ENCODE measurements around the gene CX3CL1.
"Not testable (repeated sequence)": the region's sequence is repeated elsewhere in the genome, so short reads cannot be mapped to it uniquely, and the experiment has no call there.

The CX3CL1 gene

DNA sequence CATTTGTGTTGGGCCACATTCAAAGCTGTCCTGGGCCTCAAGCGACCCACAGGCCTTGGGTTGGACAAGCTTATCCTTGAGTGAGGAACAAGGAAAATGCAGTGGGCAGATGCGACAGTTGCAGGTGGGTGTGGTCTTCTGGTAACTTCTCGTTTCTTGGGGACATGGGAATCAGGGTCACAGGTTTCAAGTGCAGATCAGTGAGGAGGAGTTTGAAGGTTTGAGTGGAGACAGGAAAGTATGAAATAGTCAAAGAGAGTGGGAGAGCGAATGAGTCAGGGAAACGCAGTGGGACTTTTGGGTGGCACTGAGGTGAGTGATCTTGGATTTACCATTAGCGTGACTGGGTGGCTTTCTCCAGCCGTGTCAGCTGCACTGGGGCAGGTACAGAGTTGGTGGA is 29.1 kb upstream of the CX3CL1 start:
- no peaks in the 10 kb centered on the region for H3K9me3 ChIP-seq (ENCODE audit: control insufficient read depth, low read length)
- WGBS, 2 experiments = 94% methylated on average over 7 of the region's 7 CpGs
- H3K36me3 ChIP-seq (ENCODE audit: control insufficient read depth, insufficient read depth, low read length) = no peaks in the 10 kb centered on the region
- no peaks in the 10 kb centered on the region for H3K27me3 ChIP-seq (ENCODE audit: control insufficient read depth, insufficient read depth, low read length, poor library complexity, severe bottlenecking)
- no peak overlapping the region for H3K27ac ChIP-seq (ENCODE audit: insufficient read depth, low read depth, low read length, poor library complexity, severe bottlenecking)
- H3K4me1 ChIP-seq (ENCODE audit: control insufficient read depth, insufficient read depth, low read length) = no peaks in the 10 kb centered on the region
- H3K4me3 ChIP-seq (ENCODE audit: insufficient read depth, low read depth, low read length) = no peak overlapping the region

DNA sequence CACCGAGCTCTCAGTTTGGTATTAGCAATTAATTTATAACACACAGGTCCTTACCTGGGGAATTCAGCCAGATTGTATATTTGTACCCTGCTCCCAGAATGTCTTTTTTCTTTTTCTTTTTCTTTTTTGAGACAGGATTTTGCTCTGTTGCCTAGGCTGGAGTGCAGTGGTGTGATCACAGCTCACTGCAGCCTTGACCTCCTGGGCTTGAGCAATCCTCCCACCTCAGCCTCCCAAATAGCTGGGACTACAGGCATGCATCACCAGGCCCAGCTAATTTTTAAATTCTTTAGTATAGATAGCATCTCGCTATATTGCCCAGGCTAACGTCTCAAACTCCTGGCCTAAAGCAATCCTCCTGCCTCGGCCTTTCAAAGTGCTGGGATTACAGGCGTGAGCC is 28.2 kb upstream of the CX3CL1 start:
- WGBS, 2 experiments = 90 to 91% methylated on average over 5 of the region's 5 CpGs

DNA sequence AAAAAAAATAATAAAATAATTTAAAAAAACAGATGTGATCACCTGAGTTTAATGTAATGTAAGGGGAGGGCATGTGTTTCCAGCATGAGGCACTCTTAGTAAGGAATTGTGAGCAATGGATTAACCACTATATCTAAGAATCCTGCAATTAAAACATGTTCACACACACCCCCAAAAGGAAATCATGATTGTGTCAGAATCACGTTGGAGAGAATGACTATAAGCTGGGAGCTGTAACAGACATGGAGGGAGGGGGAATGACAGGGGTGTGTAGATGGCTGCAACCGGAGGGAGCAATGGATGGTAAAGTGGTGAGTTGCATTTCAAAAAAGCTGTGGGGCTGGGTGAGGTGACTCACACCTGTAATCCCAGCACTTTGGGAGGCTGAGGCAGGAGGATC is 27.3 kb upstream of the CX3CL1 start:
- Histone ChIP-seq H3K4me3 (ENCODE audit: insufficient read depth, low read depth, low read length) (no peak overlapping the region), H3K27ac (ENCODE audit: insufficient read depth, low read depth, low read length, poor library complexity, severe bottlenecking) (no peak overlapping the region), H3K9me3 (ENCODE audit: control insufficient read depth, low read length) (no peaks in the 10 kb centered on the region), H3K4me1 (ENCODE audit: control insufficient read depth, insufficient read depth, low read length) (no peaks in the 10 kb centered on the region), H3K36me3 (ENCODE audit: control insufficient read depth, insufficient read depth, low read length) (no peaks in the 10 kb centered on the region), H3K27me3 (ENCODE audit: control insufficient read depth, insufficient read depth, low read length, poor library complexity, severe bottlenecking) (no peaks in the 10 kb centered on the region)
- 72 to 81% methylated on average over 2 of the region's 2 CpGs for WGBS, 2 experiments

More for the DNA sequence above, 28.2 kb upstream of the CX3CL1 start:
- H3K27ac ChIP-seq (ENCODE audit: insufficient read depth, low read depth, low read length, poor library complexity, severe bottlenecking); H3K27me3 ChIP-seq (ENCODE audit: control insufficient read depth, insufficient read depth, low read length, poor library complexity, severe bottlenecking); H3K4me3 ChIP-seq (ENCODE audit: insufficient read depth, low read depth, low read length); H3K36me3 ChIP-seq (ENCODE audit: control insufficient read depth, insufficient read depth, low read length); H3K9me3 ChIP-seq (ENCODE audit: control insufficient read depth, low read length); H3K4me1 ChIP-seq (ENCODE audit: control insufficient read depth, insufficient read depth, low read length): not testable (repeated sequence)

DNA sequence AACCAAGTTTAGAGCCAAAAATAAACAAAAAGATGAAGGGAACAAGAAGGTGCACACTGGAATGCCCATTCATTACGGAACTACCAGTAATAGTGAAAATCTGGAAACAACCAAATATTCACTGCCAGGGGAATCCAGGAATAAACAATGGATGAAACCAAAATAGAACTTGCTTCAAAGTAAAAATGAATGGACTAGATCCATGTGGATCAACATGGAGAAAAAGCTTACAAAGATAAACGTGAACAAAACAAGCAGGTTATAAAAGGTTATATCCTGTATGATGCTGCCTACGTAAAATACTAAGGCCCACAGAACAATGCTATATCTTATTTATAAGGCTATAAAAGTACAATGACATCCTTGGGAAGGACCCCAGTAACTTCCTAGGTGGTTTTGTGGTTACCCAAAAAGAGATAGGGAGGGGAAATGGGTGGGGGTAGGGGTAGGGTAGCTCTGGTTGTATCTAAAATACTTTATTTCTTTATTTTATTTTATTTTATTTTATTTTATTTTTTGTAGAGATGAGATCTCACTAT is 26.6 kb upstream of the CX3CL1 start:
- Histone ChIP-seq H3K27ac (ENCODE audit: insufficient read depth, low read depth, low read length, poor library complexity, severe bottlenecking) (no peak overlapping the region), H3K36me3 (ENCODE audit: control insufficient read depth, insufficient read depth, low read length) (no peaks in the 10 kb centered on the region), H3K9me3 (ENCODE audit: control insufficient read depth, low read length) (no peaks in the 10 kb centered on the region), H3K4me3 (ENCODE audit: insufficient read depth, low read depth, low read length) (no peak overlapping the region), H3K4me1 (ENCODE audit: control insufficient read depth, insufficient read depth, low read length) (no peaks in the 10 kb centered on the region), H3K27me3 (ENCODE audit: control insufficient read depth, insufficient read depth, low read length, poor library complexity, severe bottlenecking) (no peaks in the 10 kb centered on the region)
- 96 to 100% methylated on average over 2 to 3 of the region's 3 CpGs for WGBS, 2 experiments

DNA sequence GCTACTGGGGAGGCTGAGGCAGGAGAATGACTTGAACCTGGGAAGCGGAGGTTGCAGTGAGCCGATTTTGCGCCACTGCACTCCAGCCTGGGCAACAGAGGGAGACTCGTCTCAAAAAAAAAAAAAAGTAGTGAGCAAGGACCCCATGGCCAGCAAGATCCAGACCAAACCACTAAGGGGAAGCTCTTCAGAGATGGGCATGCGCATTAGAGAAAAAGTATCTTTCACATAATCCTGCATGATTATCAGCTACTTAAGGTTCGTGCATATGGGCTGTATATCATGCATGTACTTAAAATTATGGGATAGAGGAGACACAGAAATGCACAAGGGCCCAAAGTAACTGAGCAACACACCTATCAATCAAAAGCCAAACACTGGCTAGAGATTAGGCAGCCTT is 24.4 kb upstream of the CX3CL1 start:
- 83 to 94% methylated on average over 6 of the region's 6 CpGs for WGBS, 2 experiments
- H3K27ac ChIP-seq (ENCODE audit: insufficient read depth, low read depth, low read length, poor library complexity, severe bottlenecking) = no peak overlapping the region
- H3K27me3 ChIP-seq (ENCODE audit: control insufficient read depth, insufficient read depth, low read length, poor library complexity, severe bottlenecking) = no peaks in the 10 kb centered on the region
- no peaks in the 10 kb centered on the region for H3K9me3 ChIP-seq (ENCODE audit: control insufficient read depth, low read length)
- no peaks in the 10 kb centered on the region for H3K36me3 ChIP-seq (ENCODE audit: control insufficient read depth, insufficient read depth, low read length)
- no peaks in the 10 kb centered on the region for H3K4me1 ChIP-seq (ENCODE audit: control insufficient read depth, insufficient read depth, low read length)
- no peak overlapping the region for H3K4me3 ChIP-seq (ENCODE audit: insufficient read depth, low read depth, low read length)

DNA sequence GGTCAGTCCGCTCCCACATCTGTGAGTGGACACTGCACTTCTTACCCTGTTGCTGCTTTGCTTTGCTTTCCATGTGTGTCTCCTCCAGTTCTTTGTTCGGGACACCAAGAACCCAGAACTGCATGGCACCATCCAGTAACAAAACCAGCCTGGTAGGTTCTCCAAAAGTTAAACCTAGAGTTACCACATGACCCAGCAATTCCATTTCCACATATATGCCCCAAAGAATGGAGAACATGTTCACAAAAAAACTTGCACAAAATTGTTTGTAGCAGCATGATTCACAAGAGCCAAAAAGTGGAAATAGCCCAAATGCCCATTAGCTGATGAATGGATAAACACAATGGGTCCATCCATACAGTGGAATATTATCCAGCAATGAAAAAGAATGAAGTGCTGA is 24.0 kb upstream of the CX3CL1 start:
- H3K9me3 ChIP-seq (ENCODE audit: control insufficient read depth, low read length) = no peaks in the 10 kb centered on the region
- no peak overlapping the region for H3K4me3 ChIP-seq (ENCODE audit: insufficient read depth, low read depth, low read length)
- WGBS, 2 experiments = 92% methylated on average over 2 of the region's 2 CpGs

DNA sequence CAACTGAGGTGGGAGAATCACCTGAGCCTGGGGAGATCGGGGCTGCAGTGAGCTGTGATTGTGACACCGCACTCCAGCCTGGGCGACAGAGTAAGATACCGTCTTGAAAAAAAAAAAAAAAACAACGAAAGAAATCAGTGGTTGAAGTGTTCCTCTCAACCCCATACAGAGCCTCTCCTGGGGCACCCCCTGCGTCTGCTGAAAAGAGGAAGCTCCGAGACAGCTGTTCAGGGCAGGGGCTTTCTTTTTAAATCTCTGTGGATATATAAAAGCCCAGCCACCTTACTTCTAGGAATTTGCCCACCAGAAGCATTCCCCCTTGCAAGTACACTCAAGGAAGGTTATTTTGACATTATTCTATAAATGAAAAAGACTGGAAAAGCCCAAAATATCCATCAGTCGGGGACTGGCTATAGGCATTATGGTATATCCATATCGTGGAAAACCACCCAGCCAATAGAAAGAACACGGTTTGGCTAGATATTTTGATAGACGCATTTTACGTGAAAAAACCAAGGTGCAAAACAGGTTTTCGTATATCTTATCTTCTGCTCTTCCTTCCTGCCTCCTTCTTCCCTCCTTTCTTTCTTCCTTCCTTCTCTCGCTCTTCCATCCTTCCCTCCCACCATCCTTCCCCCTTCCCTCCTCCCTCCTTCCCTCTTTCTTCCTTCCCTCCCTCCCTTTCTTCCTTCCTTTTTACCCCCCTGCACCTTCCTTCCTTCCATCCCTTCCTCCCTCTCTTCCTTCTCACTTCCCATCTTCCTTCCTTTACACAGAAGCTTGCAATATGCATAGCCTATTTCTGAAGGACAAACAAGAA is 22.9 kb upstream of the CX3CL1 start:
- H3K27ac ChIP-seq (ENCODE audit: insufficient read depth, low read depth, low read length, poor library complexity, severe bottlenecking) = no peak overlapping the region
- 73 to 76% methylated on average over 14 of the region's 14 CpGs for WGBS, 2 experiments
- H3K9me3 ChIP-seq (ENCODE audit: control insufficient read depth, low read length) = no peaks in the 10 kb centered on the region
- no peak overlapping the region for H3K4me3 ChIP-seq (ENCODE audit: insufficient read depth, low read depth, low read length)
- H3K27me3 ChIP-seq (ENCODE audit: control insufficient read depth, insufficient read depth, low read length, poor library complexity, severe bottlenecking) = no peaks in the 10 kb centered on the region
- H3K36me3 ChIP-seq (ENCODE audit: control insufficient read depth, insufficient read depth, low read length) = no peaks in the 10 kb centered on the region
- H3K4me1 ChIP-seq (ENCODE audit: control insufficient read depth, insufficient read depth, low read length) = no peaks in the 10 kb centered on the region

More for the DNA sequence above, 24.0 kb upstream of the CX3CL1 start:
- Histone ChIP-seq H3K4me1 (ENCODE audit: control insufficient read depth, insufficient read depth, low read length) (no peaks in the 10 kb centered on the region), H3K36me3 (ENCODE audit: control insufficient read depth, insufficient read depth, low read length) (no peaks in the 10 kb centered on the region), H3K27me3 (ENCODE audit: control insufficient read depth, insufficient read depth, low read length, poor library complexity, severe bottlenecking) (no peaks in the 10 kb centered on the region), H3K27ac (ENCODE audit: insufficient read depth, low read depth, low read length, poor library complexity, severe bottlenecking) (no peak overlapping the region)

DNA sequence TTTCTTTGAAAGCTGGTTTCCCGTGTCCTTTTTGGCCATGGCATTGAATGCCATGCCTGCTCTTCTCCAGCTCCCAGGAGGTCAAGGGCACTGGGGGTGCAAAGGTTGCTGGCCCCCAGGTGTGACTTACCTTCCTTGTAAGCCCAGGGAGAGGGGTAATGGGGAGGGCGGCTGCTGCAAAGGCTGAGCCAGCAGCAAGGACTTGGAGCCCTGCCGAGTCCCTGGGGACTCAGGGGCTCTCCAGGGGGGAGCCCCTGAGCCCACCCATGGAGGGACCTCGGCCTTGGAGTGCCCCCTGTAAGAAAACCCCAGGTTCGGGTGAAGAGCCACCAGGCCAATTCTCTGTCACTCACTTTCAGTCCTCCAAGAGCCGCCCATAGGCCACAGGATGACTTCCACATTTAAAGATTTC is 19.6 kb upstream of the CX3CL1 start:
- Histone ChIP-seq H3K4me1 (ENCODE audit: control insufficient read depth, insufficient read depth, low read length) (no peaks in the 10 kb centered on the region), H3K4me3 (ENCODE audit: insufficient read depth, low read depth, low read length) (no peak overlapping the region), H3K27me3 (ENCODE audit: control insufficient read depth, insufficient read depth, low read length, poor library complexity, severe bottlenecking) (no peaks in the 10 kb centered on the region), H3K9me3 (ENCODE audit: control insufficient read depth, low read length) (no peaks in the 10 kb centered on the region), H3K36me3 (ENCODE audit: control insufficient read depth, insufficient read depth, low read length) (no peaks in the 10 kb centered on the region), H3K27ac (ENCODE audit: insufficient read depth, low read depth, low read length, poor library complexity, severe bottlenecking) (no peak overlapping the region)
- 84 to 88% methylated on average over 6 of the region's 6 CpGs for WGBS, 2 experiments

DNA sequence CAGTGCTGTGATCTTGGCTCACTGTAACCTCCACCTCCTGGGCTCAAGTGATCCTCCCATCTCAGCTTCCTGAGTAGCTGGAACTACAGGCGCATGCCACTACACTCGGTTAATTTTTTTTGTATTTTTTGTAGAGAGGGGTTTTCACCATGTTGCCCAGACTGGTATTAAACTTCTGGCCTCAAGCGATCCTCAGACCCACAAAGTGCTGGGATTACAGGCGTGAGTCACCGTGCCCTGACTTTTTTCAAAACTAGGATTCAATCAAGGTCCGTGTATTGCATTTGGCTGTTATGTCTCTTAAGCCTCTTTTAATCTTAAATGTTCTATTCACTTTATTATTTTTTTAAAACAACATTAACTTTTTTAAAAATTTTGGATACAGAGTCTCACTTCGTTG is 18.0 kb upstream of the CX3CL1 start:
- H3K4me1 ChIP-seq (ENCODE audit: control insufficient read depth, insufficient read depth, low read length) = no peaks in the 10 kb centered on the region
- H3K27ac ChIP-seq (ENCODE audit: insufficient read depth, low read depth, low read length, poor library complexity, severe bottlenecking) = no peak overlapping the region
- no peaks in the 10 kb centered on the region for H3K36me3 ChIP-seq (ENCODE audit: control insufficient read depth, insufficient read depth, low read length)
- 94 to 95% methylated on average over 7 of the region's 7 CpGs for WGBS, 2 experiments
- no peaks in the 10 kb centered on the region for H3K27me3 ChIP-seq (ENCODE audit: control insufficient read depth, insufficient read depth, low read length, poor library complexity, severe bottlenecking)
- H3K9me3 ChIP-seq (ENCODE audit: control insufficient read depth, low read length) = no peaks in the 10 kb centered on the region
- no peak overlapping the region for H3K4me3 ChIP-seq (ENCODE audit: insufficient read depth, low read depth, low read length)

DNA sequence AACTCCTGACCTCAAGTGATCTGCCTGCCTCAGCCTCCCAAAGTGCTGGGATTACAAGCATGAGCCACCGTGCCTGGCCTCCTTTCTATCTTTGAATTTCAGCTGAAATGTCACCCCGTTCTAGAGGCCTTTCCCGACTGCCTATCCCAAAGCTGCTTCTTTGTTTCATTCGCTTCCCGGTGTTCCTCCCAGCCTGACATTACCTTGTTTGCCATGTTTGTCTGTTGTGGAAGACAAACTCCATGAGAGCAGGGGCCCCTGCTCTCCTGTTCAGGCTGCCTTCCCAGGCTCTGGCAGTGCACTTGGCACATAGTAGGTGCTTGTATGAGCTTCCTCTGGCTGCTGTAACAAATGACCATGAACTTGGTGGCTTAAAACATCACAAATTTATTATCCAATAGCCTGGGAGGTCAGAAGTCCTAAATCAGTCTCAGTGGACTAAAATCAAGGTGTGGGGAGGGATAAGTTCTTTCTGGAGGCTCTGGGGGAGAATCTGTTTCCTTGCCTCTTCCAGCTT is 16.3 kb upstream of the CX3CL1 start:
- Histone ChIP-seq H3K4me1 (ENCODE audit: control insufficient read depth, insufficient read depth, low read length) (no peaks in the 10 kb centered on the region), H3K36me3 (ENCODE audit: control insufficient read depth, insufficient read depth, low read length) (no peaks in the 10 kb centered on the region), H3K27ac (ENCODE audit: insufficient read depth, low read depth, low read length, poor library complexity, severe bottlenecking) (no peak overlapping the region), H3K4me3 (ENCODE audit: insufficient read depth, low read depth, low read length) (no peak overlapping the region), H3K27me3 (ENCODE audit: control insufficient read depth, insufficient read depth, low read length, poor library complexity, severe bottlenecking) (no peaks in the 10 kb centered on the region), H3K9me3 (ENCODE audit: control insufficient read depth, low read length) (no peaks in the 10 kb centered on the region)
- 88 to 89% methylated on average over 5 of the region's 5 CpGs for WGBS, 2 experiments

Measured in ectodermal cell (in vitro differentiated cells).